ENCODE results near the gene DNAH7.

GRCh38 chr2:196073521-196073920 is 4.9 kb upstream of the DNAH7 start:
- no peak for TF ChIP-seq EZH2 (conservative IDR thresholded peaks at IDR 0.05; ENCODE audit: low read depth, low read length)
- no peak for TF ChIP-seq TAF1 (CRISPR knock-in tag; IDR thresholded peaks at IDR 0.05)
- TF ChIP-seq SNRNP70 (IDR thresholded peaks at IDR 0.05; ENCODE audit: low read depth, low read length): no peak
- TF ChIP-seq CC2D1A (CRISPR knock-in tag; IDR thresholded peaks at IDR 0.05): no peak
- TF ChIP-seq, protein P1, sequence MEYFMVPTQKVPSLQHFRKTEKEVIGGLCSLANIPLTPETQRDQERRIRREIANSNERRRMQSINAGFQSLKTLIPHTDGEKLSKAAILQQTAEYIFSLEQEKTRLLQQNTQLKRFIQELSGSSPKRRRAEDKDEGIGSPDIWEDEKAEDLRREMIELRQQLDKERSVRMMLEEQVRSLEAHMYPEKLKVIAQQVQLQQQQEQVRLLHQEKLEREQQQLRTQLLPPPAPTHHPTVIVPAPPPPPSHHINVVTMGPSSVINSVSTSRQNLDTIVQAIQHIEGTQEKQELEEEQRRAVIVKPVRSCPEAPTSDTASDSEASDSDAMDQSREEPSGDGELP (IDR thresholded peaks at IDR 0.05; ENCODE audit: borderline replicate concordance, low read depth): no peak
- TF ChIP-seq ELK4 (CRISPR knock-in tag; IDR thresholded peaks at IDR 0.05; ENCODE audit: borderline replicate concordance): no peak
- TF ChIP-seq CEBPG (CRISPR knock-in tag; IDR thresholded peaks at IDR 0.05): 0 out of 2 replicates have a peak, but pooled peaks have one; percentile 5
- TF ChIP-seq TBL1XR1 (IDR thresholded peaks at IDR 0.05; ENCODE audit: borderline replicate concordance, low read length, partially characterized antibody): no peak
- no peak for TF ChIP-seq TBP (CRISPR knock-in tag; IDR thresholded peaks at IDR 0.05)
- TF ChIP-seq, protein P2, sequence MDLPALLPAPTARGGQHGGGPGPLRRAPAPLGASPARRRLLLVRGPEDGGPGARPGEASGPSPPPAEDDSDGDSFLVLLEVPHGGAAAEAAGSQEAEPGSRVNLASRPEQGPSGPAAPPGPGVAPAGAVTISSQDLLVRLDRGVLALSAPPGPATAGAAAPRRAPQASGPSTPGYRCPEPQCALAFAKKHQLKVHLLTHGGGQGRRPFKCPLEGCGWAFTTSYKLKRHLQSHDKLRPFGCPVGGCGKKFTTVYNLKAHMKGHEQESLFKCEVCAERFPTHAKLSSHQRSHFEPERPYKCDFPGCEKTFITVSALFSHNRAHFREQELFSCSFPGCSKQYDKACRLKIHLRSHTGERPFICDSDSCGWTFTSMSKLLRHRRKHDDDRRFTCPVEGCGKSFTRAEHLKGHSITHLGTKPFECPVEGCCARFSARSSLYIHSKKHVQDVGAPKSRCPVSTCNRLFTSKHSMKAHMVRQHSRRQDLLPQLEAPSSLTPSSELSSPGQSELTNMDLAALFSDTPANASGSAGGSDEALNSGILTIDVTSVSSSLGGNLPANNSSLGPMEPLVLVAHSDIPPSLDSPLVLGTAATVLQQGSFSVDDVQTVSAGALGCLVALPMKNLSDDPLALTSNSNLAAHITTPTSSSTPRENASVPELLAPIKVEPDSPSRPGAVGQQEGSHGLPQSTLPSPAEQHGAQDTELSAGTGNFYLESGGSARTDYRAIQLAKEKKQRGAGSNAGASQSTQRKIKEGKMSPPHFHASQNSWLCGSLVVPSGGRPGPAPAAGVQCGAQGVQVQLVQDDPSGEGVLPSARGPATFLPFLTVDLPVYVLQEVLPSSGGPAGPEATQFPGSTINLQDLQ (CRISPR knock-in tag; IDR thresholded peaks at IDR 0.05): no peak
- TF ChIP-seq MIER3 (CRISPR knock-in tag; IDR thresholded peaks at IDR 0.05; ENCODE audit: borderline replicate concordance): no peak
- TF ChIP-seq CREB1 (IDR thresholded peaks at IDR 0.05): no peak
- no peak for TF ChIP-seq CREB1 (CRISPR knock-in tag; IDR thresholded peaks at IDR 0.05)
- TF ChIP-seq ZNF224 (CRISPR knock-in tag; IDR thresholded peaks at IDR 0.05): no peak

Measured in HepG2 (cell line).